GM06990 (cell line): ENCODE data around the gene CDC42SE2.
"Not testable (repeated sequence)": the region's sequence is repeated elsewhere in the genome, so short reads cannot be mapped to it uniquely, and the experiment has no call there.

Source experiments
- DNase-seq: peaks from one replicate; pipeline ENCODE4 v3.0.0-alpha.2; 2011; ENCODE audit not compliant: insufficient read length; ENCODE audit errors: extremely low read depth
- H3K27me3 ChIP-seq: replicated peaks from 2 replicates; pipeline ENCODE4 v1.6.0; 2011; ENCODE audit warnings: low read length; ENCODE audit not compliant: control insufficient read depth, insufficient read depth
- H3K36me3 ChIP-seq: 2 replicates; pipeline ENCODE4 v1.5.1; 2011; ENCODE audit warnings: low read length; ENCODE audit not compliant: control insufficient read depth, insufficient read depth
- H3K4me3 ChIP-seq: replicated peaks from 2 replicates; pipeline ENCODE4 v1.5.1; 2011; ENCODE audit warnings: low read depth, mild to moderate bottlenecking, control low read depth, low read length
- CTCF ChIP-seq: IDR thresholded peaks from 2 replicates; pipeline ENCODE4 v1.5.1; 2011; ENCODE audit warnings: low read length, control low read depth, mild to moderate bottlenecking, inconsistent platforms; ENCODE audit not compliant: insufficient read depth, poor library complexity, severe bottlenecking

The CDC42SE2 gene

GRCh38 chr5:131272724-131273123 lies 8.9 kb downstream of the CDC42SE2 start:
- H3K36me3 ChIP-seq: no peaks in the 10 kb centered on the region
- no peaks in the 10 kb centered on the region for H3K27me3 ChIP-seq
- peak overlapping the region; percentile 49 for H3K4me3 ChIP-seq
- no peak for TF ChIP-seq CTCF
- peak; percentile 55 for DNase-seq

GRCh38 chr5:131274326-131275063 lies 10.6 kb downstream of the CDC42SE2 start:
- no peak for TF ChIP-seq CTCF
- H3K36me3 ChIP-seq: no peaks in the 10 kb centered on the region
- H3K4me3 ChIP-seq: peak overlapping the region; percentile 41

GRCh38 chr5:131276072-131276471 lies 12.2 kb downstream of the CDC42SE2 start:
- TF ChIP-seq CTCF: no peak
- DNase-seq: no peak

More at GRCh38 chr5:131274326-131275063, 10.6 kb downstream of the CDC42SE2 start:
- no peak for DNase-seq
- H3K27me3 ChIP-seq: no peaks in the 10 kb centered on the region

GRCh38 chr5:131277447-131277846 lies 13.6 kb downstream of the CDC42SE2 start:
- no peaks in the 10 kb centered on the region for H3K36me3 ChIP-seq
- no peak for DNase-seq
- no peak for TF ChIP-seq CTCF
- H3K27me3 ChIP-seq: no peaks in the 10 kb centered on the region
- no peak overlapping the region for H3K4me3 ChIP-seq

More at GRCh38 chr5:131276072-131276471, 12.2 kb downstream of the CDC42SE2 start:
- Histone ChIP-seq H3K36me3 (no peaks in the 10 kb centered on the region), H3K4me3 (no peak overlapping the region), H3K27me3 (no peaks in the 10 kb centered on the region)

GRCh38 chr5:131277875-131278740 lies 14.3 kb downstream of the CDC42SE2 start:
- Histone ChIP-seq H3K27me3 (no peaks in the 10 kb centered on the region), H3K4me3 (no peak overlapping the region), H3K36me3 (no peaks in the 10 kb centered on the region)
- no peak for DNase-seq
- TF ChIP-seq CTCF: no peak

GRCh38 chr5:131278741-131279124 lies 14.9 kb downstream of the CDC42SE2 start:
- not testable (repeated sequence) for H3K27me3 ChIP-seq, DNase-seq, H3K4me3 ChIP-seq, H3K36me3 ChIP-seq
